PFSK-1 (cell line): ENCODE results near the gene TYMP.

Experiments
- FOXP2 ChIP-seq: optimal IDR thresholded peaks from 2 replicates; pipeline ENCODE3; 2011; ENCODE audit warnings: borderline replicate concordance, control low read depth, inconsistent platforms; ENCODE audit not compliant: insufficient read depth; ENCODE audit errors: extremely low read length, extremely low read depth
- POLR2AphosphoS5 ChIP-seq: IDR thresholded peaks from 2 replicates; pipeline ENCODE4 v1.6.1; 2012; ENCODE audit warnings: low read depth, mild to moderate bottlenecking, control low read depth, low read length, moderate library complexity
- SIN3A ChIP-seq: IDR thresholded peaks from 2 replicates; pipeline ENCODE4 v1.6.1; 2012; ENCODE audit warnings: mild to moderate bottlenecking, low read length, moderate library complexity, borderline replicate concordance; ENCODE audit not compliant: insufficient read depth
- TAF1 ChIP-seq: IDR thresholded peaks from 2 replicates; pipeline ENCODE4 v1.6.1; 2012; ENCODE audit warnings: low read length, control low read depth, borderline replicate concordance; ENCODE audit not compliant: insufficient read depth
- TF ChIP-seq, protein P1 (sequence below), 2 experiments: IDR thresholded peaks; 2 replicates each; pipeline versions ENCODE4 v1.6.1 to v1.8.0; 2011 to 2012; ENCODE audit warnings: low read depth in 2 of 2, low read length in 2 of 2, control low read depth in 1 of 2, inconsistent platforms in 1 of 2, mild to moderate bottlenecking in 1 of 2, moderate library complexity in 1 of 2; ENCODE audit not compliant: insufficient read depth in 1 of 2

The TYMP gene

DNA sequence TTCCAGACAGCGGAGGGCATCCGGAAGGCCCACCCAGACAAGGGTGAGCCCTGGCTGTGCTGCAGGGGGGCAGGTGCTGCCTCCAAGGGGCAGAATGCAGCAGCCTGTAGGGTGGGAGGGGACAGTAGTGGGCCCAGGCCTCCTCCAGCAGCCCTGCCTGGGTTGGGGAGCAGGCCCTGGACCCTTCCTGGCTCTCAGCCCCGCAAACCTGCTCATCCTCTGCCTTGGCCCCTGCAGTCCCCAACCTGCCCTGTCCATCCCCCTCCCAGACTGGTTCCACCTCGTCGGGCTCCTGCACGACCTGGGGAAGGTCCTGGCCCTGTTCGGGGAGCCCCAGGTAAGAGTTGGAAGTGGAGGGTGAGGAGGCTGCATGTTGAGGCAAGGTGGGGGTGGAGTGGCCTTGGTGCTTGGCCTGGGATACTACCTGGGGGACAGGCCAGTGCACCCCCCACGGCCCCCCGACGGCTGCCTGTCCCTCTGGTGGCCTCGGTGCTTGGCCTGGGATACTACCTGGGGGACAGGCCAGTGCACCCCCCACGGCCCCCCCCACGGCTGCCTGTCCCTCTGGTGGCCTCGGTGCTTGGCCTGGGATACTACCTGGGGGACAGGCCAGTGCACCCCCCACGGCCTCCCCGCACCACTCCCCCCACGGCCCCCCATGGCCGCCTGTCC lies 41.7 kb downstream of the TYMP start:
- TF ChIP-seq POLR2AphosphoS5 (no peak), SIN3A (no peak), FOXP2 (no peak), TAF1 (no peak)
- TF ChIP-seq, protein P1, sequence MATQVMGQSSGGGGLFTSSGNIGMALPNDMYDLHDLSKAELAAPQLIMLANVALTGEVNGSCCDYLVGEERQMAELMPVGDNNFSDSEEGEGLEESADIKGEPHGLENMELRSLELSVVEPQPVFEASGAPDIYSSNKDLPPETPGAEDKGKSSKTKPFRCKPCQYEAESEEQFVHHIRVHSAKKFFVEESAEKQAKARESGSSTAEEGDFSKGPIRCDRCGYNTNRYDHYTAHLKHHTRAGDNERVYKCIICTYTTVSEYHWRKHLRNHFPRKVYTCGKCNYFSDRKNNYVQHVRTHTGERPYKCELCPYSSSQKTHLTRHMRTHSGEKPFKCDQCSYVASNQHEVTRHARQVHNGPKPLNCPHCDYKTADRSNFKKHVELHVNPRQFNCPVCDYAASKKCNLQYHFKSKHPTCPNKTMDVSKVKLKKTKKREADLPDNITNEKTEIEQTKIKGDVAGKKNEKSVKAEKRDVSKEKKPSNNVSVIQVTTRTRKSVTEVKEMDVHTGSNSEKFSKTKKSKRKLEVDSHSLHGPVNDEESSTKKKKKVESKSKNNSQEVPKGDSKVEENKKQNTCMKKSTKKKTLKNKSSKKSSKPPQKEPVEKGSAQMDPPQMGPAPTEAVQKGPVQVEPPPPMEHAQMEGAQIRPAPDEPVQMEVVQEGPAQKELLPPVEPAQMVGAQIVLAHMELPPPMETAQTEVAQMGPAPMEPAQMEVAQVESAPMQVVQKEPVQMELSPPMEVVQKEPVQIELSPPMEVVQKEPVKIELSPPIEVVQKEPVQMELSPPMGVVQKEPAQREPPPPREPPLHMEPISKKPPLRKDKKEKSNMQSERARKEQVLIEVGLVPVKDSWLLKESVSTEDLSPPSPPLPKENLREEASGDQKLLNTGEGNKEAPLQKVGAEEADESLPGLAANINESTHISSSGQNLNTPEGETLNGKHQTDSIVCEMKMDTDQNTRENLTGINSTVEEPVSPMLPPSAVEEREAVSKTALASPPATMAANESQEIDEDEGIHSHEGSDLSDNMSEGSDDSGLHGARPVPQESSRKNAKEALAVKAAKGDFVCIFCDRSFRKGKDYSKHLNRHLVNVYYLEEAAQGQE (IDR thresholded peaks at IDR 0.05; ENCODE audit: insufficient read depth in 1 of 2, low read depth in 2 of 2, low read length in 2 of 2): no peak

DNA sequence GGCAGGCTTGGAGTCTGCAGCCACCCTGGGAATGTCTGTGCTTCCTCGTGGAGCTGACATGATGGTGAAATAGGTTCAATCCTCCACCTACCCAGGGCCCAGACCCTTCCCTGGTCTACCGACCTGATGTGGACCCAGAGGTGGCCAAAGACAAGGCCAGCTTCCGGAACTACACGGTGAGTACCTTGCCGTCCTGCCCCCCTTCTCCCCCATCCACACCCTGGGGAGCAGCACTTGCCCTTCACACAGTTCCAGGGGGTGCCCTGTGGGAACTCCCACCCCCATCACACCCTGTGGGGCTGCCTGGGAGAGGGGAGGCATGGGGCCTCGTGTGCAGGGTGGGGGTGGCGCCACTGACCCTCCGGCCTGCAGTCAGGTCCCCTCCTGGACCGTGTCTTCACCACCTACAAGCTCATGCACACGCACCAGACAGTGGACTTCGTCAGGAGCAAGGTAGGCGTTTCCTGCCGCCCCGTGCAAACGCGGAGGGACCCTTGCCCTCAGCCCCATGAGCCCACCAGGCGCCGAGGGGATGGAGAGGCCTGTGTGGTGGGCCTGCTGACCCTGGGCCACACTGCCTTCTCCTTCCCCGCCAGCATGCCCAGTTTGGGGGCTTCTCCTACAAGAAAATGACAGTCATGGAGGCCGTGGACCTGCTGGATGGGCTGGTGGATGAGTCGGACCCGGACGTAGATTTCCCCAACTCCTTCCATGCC lies 42.4 kb downstream of the TYMP start:
- TF ChIP-seq, protein P1 (IDR thresholded peaks at IDR 0.05; ENCODE audit: insufficient read depth in 1 of 2, low read depth in 2 of 2, low read length in 2 of 2): no peak
- no peak for TF ChIP-seq SIN3A
- TF ChIP-seq TAF1: no peak
- no peak for TF ChIP-seq FOXP2
- no peak for TF ChIP-seq POLR2AphosphoS5

DNA sequence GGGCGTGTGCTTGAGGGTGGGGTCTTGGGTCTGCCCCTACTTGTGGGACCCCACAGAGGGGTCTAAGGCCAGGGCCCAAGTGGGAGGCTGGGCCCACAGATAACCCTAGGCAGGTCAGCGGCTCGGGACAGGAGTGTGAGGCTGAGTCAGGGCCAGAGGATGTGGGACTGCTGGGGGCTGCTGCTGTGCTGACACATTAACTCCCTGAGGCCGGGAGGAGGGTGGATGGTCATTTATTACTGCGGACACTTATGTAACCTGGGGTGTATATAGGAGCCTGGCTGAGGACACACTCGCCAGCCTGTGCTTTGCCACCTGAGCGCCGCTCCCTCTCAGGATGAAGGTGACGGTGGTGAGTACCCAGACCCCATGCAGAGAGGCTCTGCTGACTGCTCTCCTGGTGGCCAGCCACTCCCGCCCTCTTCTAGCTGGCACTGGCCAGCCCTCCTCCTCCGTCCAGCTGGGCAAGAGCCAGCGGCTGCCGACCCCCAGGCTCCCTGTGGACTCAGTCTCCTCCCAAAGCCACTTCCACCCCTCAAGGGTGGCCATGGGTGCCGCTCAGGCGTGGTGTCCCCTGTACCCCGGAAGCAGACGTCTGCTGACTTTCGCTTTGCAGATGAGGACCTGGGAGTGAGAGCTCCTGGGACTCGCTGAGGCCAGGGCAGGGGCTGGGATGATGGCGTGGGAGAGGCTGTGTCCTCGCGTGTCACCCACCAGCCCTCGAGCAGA lies 43.1 kb downstream of the TYMP start, which contains the start of gene MIOX:
MIOX (plus strand) TSS at position 299 of the 729 bp plus-strand sequence; CDS start at position 338, 39 bp downstream.
- TF ChIP-seq FOXP2 (no peak), TAF1 (no peak), POLR2AphosphoS5 (no peak), SIN3A (no peak)
- TF ChIP-seq, protein P1 (IDR thresholded peaks at IDR 0.05; ENCODE audit: insufficient read depth in 1 of 2, low read depth in 2 of 2, low read length in 2 of 2): no peak

DNA sequence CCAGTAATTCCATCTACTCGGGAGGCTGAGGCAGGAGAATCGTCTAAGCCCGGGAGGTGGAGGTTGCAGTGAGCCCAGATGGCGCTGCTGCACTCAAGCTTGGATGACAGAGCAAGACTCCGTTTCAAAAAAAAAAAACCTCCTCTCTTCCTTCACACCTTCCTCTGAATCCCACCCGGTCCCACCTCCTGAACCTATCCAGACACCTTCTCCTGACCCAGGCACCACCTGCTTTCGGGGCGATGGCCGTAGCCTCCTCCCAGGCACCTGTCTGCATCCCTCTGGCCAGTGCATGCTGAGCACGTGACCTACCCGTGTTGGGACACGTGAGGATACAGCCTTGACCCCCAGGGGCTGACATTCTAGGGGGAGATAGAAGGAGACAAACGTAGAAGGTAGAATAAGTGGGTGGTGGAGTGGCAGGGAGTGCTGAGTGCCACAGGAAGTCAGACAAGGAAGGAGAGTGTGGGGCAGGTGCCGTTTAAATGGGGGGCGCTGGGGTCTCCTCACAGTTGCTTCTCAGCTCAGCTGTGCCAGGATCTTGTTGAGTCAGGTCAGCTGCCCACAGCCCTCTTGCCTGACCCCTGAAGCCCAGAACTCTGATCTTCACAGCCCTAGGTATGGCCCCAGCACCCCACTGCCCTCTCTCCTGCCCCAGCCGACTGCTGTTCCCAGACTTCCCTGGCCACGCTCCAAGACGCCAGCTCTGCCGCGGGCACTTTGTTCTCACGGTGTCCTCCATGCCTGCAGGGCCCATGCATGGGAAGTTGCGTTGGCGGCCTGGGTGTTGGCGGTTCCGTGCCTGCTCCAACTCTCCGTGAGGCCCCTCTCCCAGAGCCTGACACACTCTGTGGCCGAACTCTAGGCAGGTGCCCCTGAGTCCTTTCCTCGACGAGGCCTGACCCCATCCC lies 44.3 kb downstream of the TYMP start:
- TF ChIP-seq POLR2AphosphoS5 (peak; percentile 62), FOXP2 (no peak)
